LNCAP (cell line): Measurements from ENCODE around the gene STEAP3.

Experiments
- CTCF ChIP-seq: fragments of 450-650 bp; IDR thresholded peaks from 2 replicates; pipeline ENCODE4 v1.5.1; 2017; ENCODE audit warnings: mild to moderate bottlenecking

The STEAP3 gene

DNA sequence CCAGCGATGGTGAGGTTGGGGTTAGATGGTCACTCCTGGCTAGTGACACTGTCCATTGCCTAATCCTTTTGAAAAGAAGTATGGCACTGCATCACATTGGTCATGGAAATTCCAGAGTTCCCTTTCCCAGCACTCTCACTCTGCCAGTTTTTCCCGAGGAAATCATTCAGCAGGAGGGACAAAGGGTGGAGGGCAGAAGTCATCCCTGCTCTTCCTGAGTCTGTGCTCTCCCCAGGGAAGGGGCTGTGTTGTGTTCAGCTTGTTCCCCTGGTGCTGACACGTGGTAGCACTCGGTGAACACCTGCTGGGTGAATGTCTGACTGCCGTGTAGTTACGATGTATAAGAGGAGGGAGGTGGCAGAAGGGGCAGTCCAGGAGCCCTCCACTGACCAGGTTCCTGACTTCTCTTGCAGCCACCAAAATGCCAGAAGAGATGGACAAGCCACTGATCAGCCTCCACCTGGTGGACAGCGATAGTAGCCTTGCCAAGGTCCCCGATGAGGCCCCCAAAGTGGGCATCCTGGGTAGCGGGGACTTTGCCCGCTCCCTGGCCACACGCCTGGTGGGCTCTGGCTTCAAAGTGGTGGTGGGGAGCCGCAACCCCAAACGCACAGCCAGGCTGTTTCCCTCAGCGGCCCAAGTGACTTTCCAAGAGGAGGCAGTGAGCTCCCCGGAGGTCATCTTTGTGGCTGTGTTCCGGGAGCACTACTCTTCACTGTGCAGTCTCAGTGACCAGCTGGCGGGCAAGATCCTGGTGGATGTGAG, 21.6 kb downstream of the STEAP3 start:
- no peak for TF ChIP-seq CTCF

- no peak for TF ChIP-seq CTCF
Observed at GRCh38 chr2:119245841-119246230, 22.2 kb downstream of the STEAP3 start.

GRCh38 chr2:119246884-119247843, 23.5 kb downstream of the STEAP3 start:
- TF ChIP-seq CTCF, result no peak

- no peak for TF ChIP-seq CTCF
Observed at GRCh38 chr2:119247844-119248271, 24.2 kb downstream of the STEAP3 start.

GRCh38 chr2:119248311-119248710, 24.7 kb downstream of the STEAP3 start:
- no peak for TF ChIP-seq CTCF

DNA sequence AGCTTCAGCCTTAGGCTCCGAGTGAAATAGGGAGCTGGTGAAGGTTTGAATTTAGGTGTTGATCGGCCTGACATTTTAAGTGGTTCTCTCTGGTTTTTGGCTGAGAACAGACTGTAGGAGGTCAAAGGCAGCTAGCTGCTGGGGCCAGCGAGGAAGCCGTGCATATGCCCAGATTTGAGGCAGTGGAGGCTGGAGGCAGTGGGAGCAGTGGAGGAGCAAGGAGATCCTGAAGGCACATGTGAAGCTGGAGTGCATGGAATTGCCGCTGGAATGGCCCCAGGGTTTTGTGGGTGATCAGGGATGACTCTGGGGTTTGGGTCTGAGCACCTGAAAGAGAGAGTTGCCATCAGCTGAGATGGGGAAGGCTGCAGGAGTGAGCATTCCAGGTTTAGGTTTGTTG, 25.1 kb downstream of the STEAP3 start:
- TF ChIP-seq CTCF, result no peak

DNA sequence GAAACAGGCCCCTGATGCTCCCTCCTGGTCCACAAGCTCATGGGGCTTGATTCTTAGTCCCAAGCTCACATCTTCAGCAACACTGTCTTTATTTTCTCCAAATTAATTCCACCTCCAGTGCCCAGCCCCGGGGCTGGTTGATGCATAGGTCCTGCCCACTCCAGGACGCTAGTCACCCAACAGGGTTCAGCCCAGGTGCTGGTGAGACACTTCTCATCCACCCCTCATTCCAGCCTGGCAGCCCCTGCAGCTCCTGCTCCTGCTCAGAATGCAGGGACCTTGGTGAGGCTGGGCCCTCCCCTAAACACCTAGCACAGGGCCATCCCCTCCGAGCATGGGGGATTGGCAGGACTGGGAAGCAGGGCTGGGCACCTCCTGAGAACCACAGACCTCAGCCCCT, 25.7 kb downstream of the STEAP3 start:
- no peak for TF ChIP-seq CTCF
